HL-60/S4 treated with phorbol 12-myristate 13-acetate at 8.2 ng/mL for 4 days and 3 days (cell line): ENCODE results near the gene EXOSC7.

Source experiments
- in situ Hi-C: fragments of 300-500 bp; cut with MboI; formaldehyde crosslinking; loops from 2 replicates; pipeline ENCODE4 v1.15.0; 2022; ENCODE audit warnings: low sequenced_read_pairs

EXOSC7 gene

GRCh38 chr3:44992555-44993470, 16.8 kb downstream of the EXOSC7 start:
- in situ Hi-C loops = no loop called here

- in situ Hi-C loops = no loop called here
These were observed 17.6 kb downstream of the EXOSC7 start for GRCh38 chr3:44993471-44994205.

DNA sequence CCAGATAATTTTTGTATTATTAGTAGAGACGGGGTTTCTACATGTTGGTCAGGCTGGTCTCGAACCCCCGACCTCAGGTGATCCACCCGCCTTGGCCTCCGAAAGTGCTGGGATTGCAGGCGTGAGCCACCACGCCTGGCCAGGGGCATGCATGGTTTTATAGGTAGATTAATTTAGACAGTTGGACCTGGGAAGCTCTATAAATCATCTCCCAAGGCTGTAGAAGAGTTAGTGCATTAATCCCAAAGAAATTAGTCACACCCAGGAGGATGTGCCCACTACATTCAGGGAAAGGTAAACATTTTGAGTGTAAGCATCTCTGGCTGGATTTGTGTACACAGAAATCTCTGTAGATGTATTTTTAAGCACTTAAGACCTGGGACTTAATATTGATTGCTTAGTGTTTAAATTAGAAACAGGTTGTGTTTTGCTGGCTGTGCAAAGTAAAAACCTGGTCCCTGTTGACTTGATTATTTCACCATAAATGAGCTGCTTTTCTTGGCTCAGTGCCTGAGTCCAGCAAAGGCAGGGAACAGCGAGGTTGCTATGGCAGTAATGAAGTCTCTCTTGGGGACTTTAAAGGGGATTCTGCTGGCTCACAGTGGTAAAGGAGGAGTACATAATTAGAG, 19.2 kb downstream of the EXOSC7 start:
- in situ Hi-C loops = no loop called here

DNA sequence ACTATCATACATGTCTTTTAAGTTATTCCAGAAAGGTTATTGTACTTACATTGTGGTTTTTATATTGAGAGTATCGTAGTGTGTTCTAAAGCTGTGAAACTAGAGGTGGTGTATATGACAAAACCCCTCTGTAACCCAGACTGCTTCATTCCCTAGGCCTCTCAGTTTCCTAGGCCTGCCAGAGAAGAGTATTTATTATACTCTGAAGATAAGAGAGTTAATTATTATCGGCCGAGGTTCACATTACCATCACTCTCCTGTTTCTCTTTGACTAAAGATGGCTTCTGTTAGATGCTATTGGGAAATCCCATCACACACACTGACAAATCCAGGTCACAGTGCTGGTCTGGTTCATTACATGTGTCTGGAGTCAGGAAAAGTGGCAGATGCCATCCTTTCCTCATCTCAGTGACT, 20.5 kb downstream of the EXOSC7 start:
- in situ Hi-C loops = no loop called here

- in situ Hi-C loops = no loop called here
These were observed 23.7 kb downstream of the EXOSC7 start for GRCh38 chr3:44999782-45000181.

DNA sequence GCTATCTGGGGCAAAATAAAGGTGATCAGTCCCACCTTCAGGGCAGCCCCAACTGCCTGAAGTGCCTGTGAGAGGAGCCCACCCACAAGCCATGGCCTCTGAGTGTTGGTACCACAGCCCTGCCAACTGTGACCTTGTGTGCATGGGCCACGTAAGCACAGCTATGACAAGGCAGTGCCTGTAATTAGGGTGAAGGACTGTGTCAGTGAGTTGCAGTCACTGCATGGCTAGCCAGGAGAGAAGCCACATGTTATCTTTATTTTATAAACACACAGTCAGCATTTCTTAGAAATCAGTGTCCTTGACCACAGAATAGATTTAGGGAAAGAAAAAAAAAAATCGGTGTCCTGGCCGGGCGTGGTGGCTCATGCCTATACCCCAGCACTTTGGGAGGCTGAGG, 24.8 kb downstream of the EXOSC7 start:
- in situ Hi-C loops = no loop called here

GRCh38 chr3:45001738-45002137, 25.7 kb downstream of the EXOSC7 start:
- in situ Hi-C loops = no loop called here

DNA sequence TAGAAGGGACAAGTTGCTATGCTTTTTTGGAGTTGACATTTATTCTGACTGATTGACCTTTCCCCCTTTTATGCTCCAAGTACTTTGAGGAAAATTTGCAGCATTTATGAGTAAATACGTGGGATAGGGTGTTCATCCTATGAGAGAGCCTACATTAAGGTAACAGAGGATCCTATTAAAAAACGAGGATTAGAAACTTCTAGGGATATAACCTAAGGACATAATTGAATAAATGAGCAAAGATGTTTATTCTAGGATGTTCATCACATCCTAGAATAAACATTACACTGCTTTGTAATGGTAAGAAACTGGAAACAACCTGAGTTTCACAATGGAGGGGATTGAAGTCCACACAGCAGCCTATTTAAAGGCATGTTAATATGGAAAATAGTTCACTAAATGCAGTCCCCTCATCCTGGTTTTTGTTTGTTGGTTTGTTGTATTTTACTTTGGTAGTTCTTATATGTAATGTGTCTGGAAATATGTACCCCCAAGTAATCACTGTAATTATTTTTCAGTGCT, 26.2 kb downstream of the EXOSC7 start:
- in situ Hi-C loops = no loop called here

DNA sequence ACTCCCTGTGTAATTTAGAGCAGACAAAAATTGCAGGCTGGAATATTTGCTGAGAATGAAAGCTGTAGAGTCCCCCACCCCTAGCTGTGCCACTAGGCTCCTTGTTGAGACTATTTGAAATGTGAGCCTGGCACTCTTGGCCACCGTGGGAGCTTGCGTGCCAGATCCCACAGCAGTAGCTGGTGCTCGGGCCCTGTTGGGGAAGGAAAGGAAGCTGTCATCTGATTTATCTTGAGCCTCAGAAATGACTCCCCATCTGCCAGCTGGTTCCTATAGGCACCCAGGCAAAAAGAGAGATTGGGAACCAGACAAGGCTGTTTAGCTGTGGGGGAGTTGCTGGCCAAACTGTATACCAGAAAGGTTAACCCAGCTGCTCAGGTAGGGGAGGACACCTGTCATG, 26.7 kb downstream of the EXOSC7 start:
- in situ Hi-C loops = no loop called here

DNA sequence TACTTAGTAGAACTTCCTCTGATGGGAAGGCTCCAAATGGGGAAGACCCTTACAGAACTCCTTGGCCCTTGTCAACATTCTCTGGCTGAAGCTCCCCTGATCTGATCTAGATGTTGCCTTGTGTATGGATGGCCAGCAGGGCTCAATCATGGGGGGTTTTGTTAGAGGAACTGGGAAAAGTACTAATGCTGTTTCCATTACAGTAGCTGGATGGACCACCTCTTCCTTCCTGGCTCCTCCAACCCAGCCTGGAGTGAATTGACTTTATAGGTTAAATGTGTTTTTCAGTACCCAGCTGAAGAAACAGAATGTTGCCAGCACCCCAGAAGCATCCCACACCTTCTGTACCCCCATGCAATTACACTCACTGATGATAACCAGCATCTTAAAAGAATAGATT, 27.4 kb downstream of the EXOSC7 start:
- in situ Hi-C loops = no loop called here

DNA sequence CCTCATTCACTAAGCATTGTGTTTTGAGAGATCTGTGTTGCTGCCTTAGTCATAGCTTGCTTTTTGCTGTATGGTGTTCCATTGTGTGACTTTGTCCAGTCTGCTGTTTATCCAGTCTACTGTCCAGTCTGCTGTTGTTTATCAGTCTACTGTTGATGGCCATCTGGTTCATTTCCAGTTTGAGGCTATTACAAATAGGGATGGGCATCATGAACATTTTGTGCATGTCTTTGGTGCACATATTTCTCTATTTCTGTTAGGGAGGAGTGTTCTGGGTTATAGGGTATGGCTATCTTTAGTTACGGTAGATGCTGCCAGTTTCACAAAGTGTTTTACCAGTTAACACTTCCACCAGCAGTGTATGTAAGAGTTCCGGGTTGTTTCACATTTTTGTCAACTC, 27.8 kb downstream of the EXOSC7 start:
- in situ Hi-C loops = no loop called here

- in situ Hi-C loops = no loop called here
These were observed 31.0 kb downstream of the EXOSC7 start for GRCh38 chr3:45007091-45007490.

- in situ Hi-C loops = no loop called here
These were observed 32.1 kb downstream of the EXOSC7 start for GRCh38 chr3:45008117-45008516.

GRCh38 chr3:45009868-45010267, 33.8 kb downstream of the EXOSC7 start:
- in situ Hi-C loops = no loop called here

- in situ Hi-C loops = no loop called here
These were observed 34.8 kb downstream of the EXOSC7 start for GRCh38 chr3:45010811-45011333.

- in situ Hi-C loops = no loop called here
These were observed 35.9 kb downstream of the EXOSC7 start for GRCh38 chr3:45011756-45012508.

GRCh38 chr3:45012577-45012976, 36.5 kb downstream of the EXOSC7 start:
- in situ Hi-C loops = no loop called here

GRCh38 chr3:45016916-45017315, 40.9 kb downstream of the EXOSC7 start:
- in situ Hi-C loops = no loop called here

- in situ Hi-C loops = no loop called here
These were observed 41.8 kb downstream of the EXOSC7 start for GRCh38 chr3:45017821-45018220.

GRCh38 chr3:45020534-45020933, 44.5 kb downstream of the EXOSC7 start:
- in situ Hi-C loops = no loop called here
